Uterus (tissue), 2 donors: ENCODE measurements around the gene METTL18.

ENCODE experiments used
- POLR2A ChIP-seq, 2 donors: fragments of 450-650 bp; IDR thresholded peaks; one replicate each; pipeline ENCODE4 v1.6.1; 2016; ENCODE audit warnings: antibody characterized with exemption in 2 of 2, mild to moderate bottlenecking in 1 of 2, moderate library complexity in 1 of 2
- TF ChIP-seq, protein P1 (sequence below), 4 experiments: fragments of 200-600 bp in 2 of 4; fragments of 450-650 bp in 2 of 4; sonication (generic) in 2 of 4; IDR thresholded peaks; one replicate each; pipeline ENCODE4 v1.5.1; 2016 to 2019; ENCODE audit warnings: antibody characterized with exemption in 4 of 4, mild to moderate bottlenecking in 2 of 4, moderate library complexity in 1 of 4

DNA sequence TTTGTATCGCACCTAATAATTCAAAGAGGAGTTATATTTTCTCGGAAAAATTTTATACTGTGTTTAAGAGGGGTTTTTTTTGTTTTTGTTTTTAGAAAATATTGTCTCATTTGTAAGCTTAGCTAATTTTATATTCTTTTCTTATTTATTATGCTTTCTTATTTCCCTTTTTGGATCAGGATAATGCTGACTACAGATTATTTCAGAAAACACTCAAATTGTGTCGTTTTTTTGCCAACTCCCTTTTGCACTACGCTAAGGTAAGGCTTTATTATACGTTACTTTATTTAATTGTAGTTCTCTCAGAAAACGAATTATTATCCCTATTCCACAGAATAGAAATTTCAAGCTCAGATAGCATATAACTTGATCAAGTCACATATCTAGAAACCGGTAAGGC, 26.8 kb upstream of the METTL18 start:
- TF ChIP-seq, protein P1, sequence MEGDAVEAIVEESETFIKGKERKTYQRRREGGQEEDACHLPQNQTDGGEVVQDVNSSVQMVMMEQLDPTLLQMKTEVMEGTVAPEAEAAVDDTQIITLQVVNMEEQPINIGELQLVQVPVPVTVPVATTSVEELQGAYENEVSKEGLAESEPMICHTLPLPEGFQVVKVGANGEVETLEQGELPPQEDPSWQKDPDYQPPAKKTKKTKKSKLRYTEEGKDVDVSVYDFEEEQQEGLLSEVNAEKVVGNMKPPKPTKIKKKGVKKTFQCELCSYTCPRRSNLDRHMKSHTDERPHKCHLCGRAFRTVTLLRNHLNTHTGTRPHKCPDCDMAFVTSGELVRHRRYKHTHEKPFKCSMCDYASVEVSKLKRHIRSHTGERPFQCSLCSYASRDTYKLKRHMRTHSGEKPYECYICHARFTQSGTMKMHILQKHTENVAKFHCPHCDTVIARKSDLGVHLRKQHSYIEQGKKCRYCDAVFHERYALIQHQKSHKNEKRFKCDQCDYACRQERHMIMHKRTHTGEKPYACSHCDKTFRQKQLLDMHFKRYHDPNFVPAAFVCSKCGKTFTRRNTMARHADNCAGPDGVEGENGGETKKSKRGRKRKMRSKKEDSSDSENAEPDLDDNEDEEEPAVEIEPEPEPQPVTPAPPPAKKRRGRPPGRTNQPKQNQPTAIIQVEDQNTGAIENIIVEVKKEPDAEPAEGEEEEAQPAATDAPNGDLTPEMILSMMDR (IDR thresholded peaks at IDR 0.05), result no peak
- TF ChIP-seq POLR2A (IDR thresholded peaks at IDR 0.05), result no peak
